Keratinocyte (primary cell): ENCODE measurements around the gene CCDC83. TPM values are rescaled to one million over a fixed set of nuclear protein-coding genes. Genes with fewer than 3 reads are reported as not detected.

ENCODE experiments used
- DNase-seq: peaks from one replicate; pipeline ENCODE4 v3.0.0-alpha.2; 2011; ENCODE audit warnings: low read depth, missing footprints, low spot score
- FAIRE-seq: peaks from 2 replicates; lab custom pipeline; 2011; peaks lifted over from hg19 to GRCh38; lab: Jason Lieb, UNC
- H2AFZ ChIP-seq: 2 replicates; pipeline ENCODE4 v1.6.0; 2012; ENCODE audit warnings: low read length, control low read depth, inconsistent platforms; ENCODE audit not compliant: control insufficient read depth
- H3K27ac ChIP-seq: 2 replicates; pipeline ENCODE4 v1.5.1; 2011; ENCODE audit warnings: low read length; ENCODE audit not compliant: control insufficient read depth, insufficient read depth
- H3K27me3 ChIP-seq: 3 replicates; pipeline ENCODE4 v1.6.0; 2011; ENCODE audit warnings: low read length; ENCODE audit not compliant: control insufficient read depth, insufficient read depth; ENCODE audit errors: extremely low read depth
- H3K36me3 ChIP-seq, 2 experiments: 2 replicates in 1 of 2; 3 replicates in 1 of 2; pipeline ENCODE4 v1.5.1; 2011; ENCODE audit warnings: low read length in 2 of 2, mild to moderate bottlenecking in 1 of 2; ENCODE audit not compliant: control insufficient read depth in 2 of 2, insufficient read depth in 2 of 2; ENCODE audit errors: extremely low read depth in 1 of 2
- H3K4me1 ChIP-seq: 3 replicates; pipeline ENCODE4 v1.5.1; 2011; ENCODE audit warnings: low read length; ENCODE audit not compliant: control insufficient read depth, insufficient read depth; ENCODE audit errors: extremely low read depth
- H3K4me2 ChIP-seq: 3 replicates; pipeline ENCODE4 v1.6.0; 2011; ENCODE audit warnings: low read depth, low read length; ENCODE audit not compliant: control insufficient read depth, insufficient read depth; ENCODE audit errors: extremely low read depth
- H3K4me3 ChIP-seq, 3 experiments: fragments of 200-600 bp in 1 of 3; sonication (generic) in 1 of 3; 2 replicates in 2 of 3; 3 replicates in 1 of 3; pipeline ENCODE4 v1.5.1; 2011 to 2016; ENCODE audit warnings: low read length in 3 of 3, mild to moderate bottlenecking in 3 of 3, control low read depth in 2 of 3, inconsistent platforms in 1 of 3, low read depth in 1 of 3, mixed read lengths in 1 of 3, mixed run types in 1 of 3, moderate library complexity in 1 of 3; ENCODE audit not compliant: control insufficient read depth in 2 of 3, insufficient read depth in 2 of 3; ENCODE audit errors: extremely low read depth in 1 of 3
- H3K79me2 ChIP-seq: 2 replicates; pipeline ENCODE4 v1.6.0; 2012; ENCODE audit warnings: low read length; ENCODE audit not compliant: control insufficient read depth, insufficient read depth
- H3K9ac ChIP-seq: 3 replicates; pipeline ENCODE4 v1.6.0; 2011; ENCODE audit warnings: low read length; ENCODE audit not compliant: control insufficient read depth, insufficient read depth; ENCODE audit errors: extremely low read depth
- H3K9me1 ChIP-seq: 3 replicates; pipeline ENCODE4 v1.6.0; 2011; ENCODE audit warnings: low read length; ENCODE audit not compliant: control insufficient read depth, insufficient read depth; ENCODE audit errors: extremely low read depth
- H3K9me3 ChIP-seq: 2 replicates; pipeline ENCODE4 v1.5.1; 2012; ENCODE audit warnings: low read depth, low read length; ENCODE audit not compliant: control insufficient read depth
- H4K20me1 ChIP-seq: 3 replicates; pipeline ENCODE4 v1.6.0; 2011; ENCODE audit warnings: low read length; ENCODE audit not compliant: control insufficient read depth, insufficient read depth; ENCODE audit errors: extremely low read depth
- EZH2 ChIP-seq: IDR thresholded peaks from one replicate; pipeline ENCODE4 v1.6.1; 2012; ENCODE audit warnings: inconsistent platforms, mild to moderate bottlenecking, low read length, moderate library complexity
- dilution Hi-C: fragments of 300-500 bp; cut with MboI; formaldehyde crosslinking; loops from one replicate; pipeline ENCODE4 v1.7.0; 2020; ENCODE audit warnings: low sequenced_read_pairs; ENCODE audit not compliant: extremely low pct_ligation_motif_present
- polyA plus RNA-seq, 5 experiments: library from polyadenylated mRNA; depleted of rRNA in 3 of 5; stranded (reverse) in 3 of 5; stranded (forward) in 1 of 5; unstranded in 1 of 5; fragments of >200 nt; gene quantifications; 1 replicate in 1 of 5; 2 replicates in 3 of 5; 3 replicates in 1 of 5; pipeline versions ENCODE4 v1.2.1 to v1.2.3, GENCODE V29; 2011 to 2012; ENCODE audit warnings: missing spikeins in 2 of 5, low read depth in 1 of 5, low replicate concordance in 1 of 5
- TF ChIP-seq, protein P1 (sequence below), 3 experiments: IDR thresholded peaks in 1 of 3; conservative IDR thresholded peaks in 1 of 3; optimal IDR thresholded peaks in 1 of 3; 2 replicates in 2 of 3; 3 replicates in 1 of 3; pipeline versions ENCODE3 to v1.5.1; 2011; ENCODE audit warnings: low read length in 3 of 3, mild to moderate bottlenecking in 3 of 3, moderate library complexity in 2 of 3, control low read depth in 1 of 3, inconsistent platforms in 1 of 3; ENCODE audit not compliant: insufficient read depth in 2 of 3; ENCODE audit errors: extremely low read depth in 1 of 3

The CCDC83 gene
- polyA plus RNA-seq, 1 donor (not counting 4 experiments of a cell fraction or from before 2014, with no cell fraction given), result not detected

DNA sequence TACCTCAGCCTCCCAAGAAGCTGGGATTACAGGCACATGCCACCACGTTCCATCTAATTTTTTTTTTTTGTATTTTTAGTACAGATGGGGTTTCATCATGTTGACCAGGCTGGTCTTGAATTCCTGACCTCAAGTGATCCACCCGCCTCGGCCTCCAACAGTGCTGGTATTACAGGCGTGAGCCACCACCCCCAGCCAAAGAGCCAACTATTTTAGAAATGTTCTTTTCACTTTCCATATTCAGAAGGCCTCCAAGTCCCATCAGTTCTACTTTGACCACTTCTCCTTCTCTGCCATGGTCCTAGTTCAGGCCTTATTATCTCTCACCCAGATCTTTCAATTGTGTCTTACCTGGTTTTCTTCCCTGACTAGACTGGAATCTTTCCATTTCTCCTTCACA, 48.2 kb downstream of the CCDC83 start:
- TF ChIP-seq, protein P1, sequence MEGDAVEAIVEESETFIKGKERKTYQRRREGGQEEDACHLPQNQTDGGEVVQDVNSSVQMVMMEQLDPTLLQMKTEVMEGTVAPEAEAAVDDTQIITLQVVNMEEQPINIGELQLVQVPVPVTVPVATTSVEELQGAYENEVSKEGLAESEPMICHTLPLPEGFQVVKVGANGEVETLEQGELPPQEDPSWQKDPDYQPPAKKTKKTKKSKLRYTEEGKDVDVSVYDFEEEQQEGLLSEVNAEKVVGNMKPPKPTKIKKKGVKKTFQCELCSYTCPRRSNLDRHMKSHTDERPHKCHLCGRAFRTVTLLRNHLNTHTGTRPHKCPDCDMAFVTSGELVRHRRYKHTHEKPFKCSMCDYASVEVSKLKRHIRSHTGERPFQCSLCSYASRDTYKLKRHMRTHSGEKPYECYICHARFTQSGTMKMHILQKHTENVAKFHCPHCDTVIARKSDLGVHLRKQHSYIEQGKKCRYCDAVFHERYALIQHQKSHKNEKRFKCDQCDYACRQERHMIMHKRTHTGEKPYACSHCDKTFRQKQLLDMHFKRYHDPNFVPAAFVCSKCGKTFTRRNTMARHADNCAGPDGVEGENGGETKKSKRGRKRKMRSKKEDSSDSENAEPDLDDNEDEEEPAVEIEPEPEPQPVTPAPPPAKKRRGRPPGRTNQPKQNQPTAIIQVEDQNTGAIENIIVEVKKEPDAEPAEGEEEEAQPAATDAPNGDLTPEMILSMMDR (optimal IDR thresholded peaks at IDR 0.05 in 1 of 3, IDR thresholded peaks at IDR 0.05 in 1 of 3, conservative IDR thresholded peaks at IDR 0.05 in 1 of 3; ENCODE audit: extremely low read depth in 1 of 3, insufficient read depth in 2 of 3, low read length in 3 of 3), result no peak
- TF ChIP-seq EZH2, result no peak
- dilution Hi-C loops, result no loop called here
- H3K9me3 ChIP-seq, result no peaks in the 10 kb centered on the region
- H3K9ac ChIP-seq, result no peak overlapping the region
- H3K4me3 ChIP-seq, result no peak overlapping the region
- no peaks in the 10 kb centered on the region for H3K9me1 ChIP-seq
- H3K36me3 ChIP-seq, result no peaks in the 10 kb centered on the region
- no peaks in the 10 kb centered on the region for H4K20me1 ChIP-seq
- no peaks in the 10 kb centered on the region for H3K27me3 ChIP-seq
- no peaks in the 10 kb centered on the region for H3K79me2 ChIP-seq
- no peak overlapping the region for H2AFZ ChIP-seq
- H3K4me2 ChIP-seq, result no peak overlapping the region
- FAIRE-seq, result no peak
- no peaks in the 10 kb centered on the region for H3K4me1 ChIP-seq
- no peak for DNase-seq
- no peak overlapping the region for H3K27ac ChIP-seq

DNA sequence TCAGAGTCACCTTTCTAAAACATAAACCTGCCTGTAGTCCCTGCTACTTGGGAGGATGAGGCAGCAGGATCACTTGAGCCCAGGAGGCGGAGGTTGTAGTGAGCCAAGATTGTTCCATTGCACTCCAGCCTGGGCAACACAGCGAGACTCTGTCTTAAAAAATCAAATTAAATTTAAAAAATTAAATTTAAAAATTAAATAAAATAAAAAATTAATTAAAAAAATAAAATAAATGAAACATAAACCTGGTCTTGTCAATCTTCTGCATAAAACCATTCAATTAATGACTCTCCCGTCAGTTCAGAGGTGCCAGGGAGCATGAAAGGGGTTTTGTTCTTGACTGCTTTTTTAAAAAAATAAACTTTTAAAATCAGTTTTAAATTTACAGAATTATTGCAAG, 48.6 kb downstream of the CCDC83 start:
- H3K27ac ChIP-seq, result no peak overlapping the region
- no peak overlapping the region for H3K9ac ChIP-seq
- H4K20me1 ChIP-seq, result no peaks in the 10 kb centered on the region
- H3K36me3 ChIP-seq, result no peaks in the 10 kb centered on the region
- H3K4me3 ChIP-seq, result no peak overlapping the region
- no peak overlapping the region for H3K4me2 ChIP-seq
- H3K9me1 ChIP-seq, result no peaks in the 10 kb centered on the region
- H3K4me1 ChIP-seq, result no peaks in the 10 kb centered on the region
- H3K27me3 ChIP-seq, result no peaks in the 10 kb centered on the region
- no peaks in the 10 kb centered on the region for H3K9me3 ChIP-seq
- FAIRE-seq (no peak), DNase-seq (no peak)
- dilution Hi-C loops, result no loop called here
- TF ChIP-seq EZH2, result no peak
- TF ChIP-seq, protein P1 (optimal IDR thresholded peaks at IDR 0.05 in 1 of 3, IDR thresholded peaks at IDR 0.05 in 1 of 3, conservative IDR thresholded peaks at IDR 0.05 in 1 of 3; ENCODE audit: extremely low read depth in 1 of 3, insufficient read depth in 2 of 3, low read length in 3 of 3), result no peak
- H2AFZ ChIP-seq, result no peak overlapping the region
- no peaks in the 10 kb centered on the region for H3K79me2 ChIP-seq
